Skeletal muscle satellite cell (primary cell): ENCODE results near the gene SREBF1.

Source experiments
- H3K27me3 ChIP-seq: 2 replicates; pipeline ENCODE4 v1.7.0; 2013; ENCODE audit warnings: low read length; ENCODE audit not compliant: control insufficient read depth, insufficient read depth
- H3K36me3 ChIP-seq: 2 replicates; pipeline ENCODE4 v1.7.0; 2013; ENCODE audit warnings: mild to moderate bottlenecking, control low read depth, low read length; ENCODE audit not compliant: insufficient read depth
- H3K4me1 ChIP-seq: 2 replicates; pipeline ENCODE4 v1.7.0; 2013; ENCODE audit warnings: low read length; ENCODE audit not compliant: control insufficient read depth, insufficient read depth
- H3K4me2 ChIP-seq: 2 replicates; pipeline ENCODE4 v1.7.0; 2013; ENCODE audit warnings: mild to moderate bottlenecking, low read length
- H3K4me3 ChIP-seq: 2 replicates; pipeline ENCODE4 v1.7.0; 2013; ENCODE audit warnings: low read length
- H3K9ac ChIP-seq: 2 replicates; pipeline ENCODE4 v1.7.0; 2013; ENCODE audit warnings: mild to moderate bottlenecking, low read depth, low read length, moderate library complexity
- H3K9me3 ChIP-seq: replicated peaks from 2 replicates; pipeline ENCODE4 v1.7.0; 2013; ENCODE audit warnings: mild to moderate bottlenecking, control low read depth, low read length
- small RNA-seq: library from RNA; depleted of rRNA; stranded (forward); fragments of <200 nt; gene quantifications from one replicate; pipeline ENCODE3, GENCODE V24; 2012

Gene SREBF1

DNA sequence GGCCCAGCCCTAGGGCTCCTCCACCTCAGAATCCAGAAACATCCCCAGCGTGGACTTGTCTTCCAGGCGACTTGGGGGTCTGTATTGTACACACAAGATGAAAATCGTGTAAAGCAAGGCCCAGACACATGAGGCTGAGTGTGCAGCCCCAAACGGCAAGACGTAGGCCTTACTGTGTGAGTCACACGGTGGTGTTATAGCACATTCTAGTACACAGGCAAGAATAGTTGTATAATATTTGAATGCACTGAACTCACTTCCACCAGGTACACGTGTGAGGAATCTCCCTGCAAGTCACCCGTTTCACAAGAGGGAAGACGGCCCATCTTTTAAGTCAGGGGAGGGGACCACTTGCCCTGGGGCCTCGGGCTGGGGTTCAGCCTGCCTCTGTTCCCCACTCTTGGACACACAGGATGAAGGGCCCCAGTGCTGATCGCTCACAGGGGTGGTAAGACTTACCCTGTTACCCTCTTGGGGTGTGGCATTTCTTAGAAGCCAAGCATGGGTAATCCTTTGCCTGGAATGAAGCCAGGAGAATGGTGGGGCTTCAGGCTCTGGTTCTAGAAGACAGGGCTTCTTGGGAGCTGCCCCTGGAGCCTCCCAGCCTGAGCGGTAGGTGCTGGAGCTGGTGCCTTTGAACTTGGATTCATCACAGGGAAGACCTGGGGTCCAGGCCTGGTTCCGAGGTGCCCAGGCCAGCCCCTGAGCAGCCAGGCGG lies 71.3 kb downstream of the SREBF1 start:
- no peaks in the 10 kb centered on the region for H3K9me3 ChIP-seq
- H3K36me3 ChIP-seq: peaks cover 4% of the 10 kb centered on the region
- no peak overlapping the region for H3K9ac ChIP-seq
- no peak overlapping the region for H3K4me2 ChIP-seq
- H3K27me3 ChIP-seq: no peaks in the 10 kb centered on the region
- H3K4me3 ChIP-seq: no peak overlapping the region
- H3K4me1 ChIP-seq: peaks cover 10% of the 10 kb centered on the region

DNA sequence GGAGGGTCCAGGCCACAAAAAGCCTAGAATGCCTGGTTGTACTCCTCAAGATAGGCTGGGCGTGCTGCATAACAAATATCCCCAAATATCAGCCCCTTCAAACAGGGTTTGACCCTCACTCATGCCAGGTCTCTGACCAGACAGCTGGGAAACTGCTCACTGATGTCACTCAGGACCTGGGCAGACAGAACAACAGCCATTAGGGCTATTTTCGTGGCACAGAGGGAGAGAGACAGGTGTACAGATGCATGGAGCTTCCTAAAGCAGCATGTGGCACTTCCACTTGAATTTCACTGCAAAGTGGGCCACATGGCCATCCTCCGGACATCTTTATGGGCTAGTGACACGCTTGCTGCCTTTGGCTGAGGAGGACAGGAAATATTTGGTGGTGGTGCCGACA lies 73.1 kb downstream of the SREBF1 start:
- no peak overlapping the region for H3K9ac ChIP-seq
- H3K27me3 ChIP-seq: no peaks in the 10 kb centered on the region
- no peaks in the 10 kb centered on the region for H3K9me3 ChIP-seq
- H3K4me2 ChIP-seq: no peak overlapping the region
- H3K4me1 ChIP-seq: peaks cover 9% of the 10 kb centered on the region
- peaks cover 4% of the 10 kb centered on the region for H3K36me3 ChIP-seq
- H3K4me3 ChIP-seq: no peak overlapping the region

- Histone ChIP-seq H3K27me3 (no peaks in the 10 kb centered on the region), H3K9ac (no peak overlapping the region), H3K4me1 (peaks cover 3% of the 10 kb centered on the region), H3K36me3 (peaks cover 4% of the 10 kb centered on the region), H3K4me3 (no peak overlapping the region), H3K4me2 (no peak overlapping the region), H3K9me3 (no peaks in the 10 kb centered on the region)
Observed at GRCh38 chr17:17763136-17763535, 73.7 kb downstream of the SREBF1 start.

GRCh38 chr17:17762744-17763105 lies 74.1 kb downstream of the SREBF1 start:
- H3K9me3 ChIP-seq: no peaks in the 10 kb centered on the region
- no peaks in the 10 kb centered on the region for H3K27me3 ChIP-seq
- no peak overlapping the region for H3K4me2 ChIP-seq
- H3K36me3 ChIP-seq: peaks cover 4% of the 10 kb centered on the region
- H3K4me3 ChIP-seq: no peak overlapping the region
- no peak overlapping the region for H3K9ac ChIP-seq
- no peaks in the 10 kb centered on the region for H3K4me1 ChIP-seq

Small RNA genes lying within 50 kb of the gene (small RNA-seq; reads per million reads assigned to genes)
- gene MIR33B (23.6 reads per million, percentile 94 among the genes with 10 or more reads in this experiment), gene MIR6777 (0.42 reads per million)
